GM18508 (cell line): ENCODE measurements around the gene INTS11.
"Not testable (repeated sequence)": the region's sequence is repeated elsewhere in the genome, so short reads cannot be mapped to it uniquely, and the experiment has no call there.

ENCODE experiments used
- ATAC-seq: cut with Tn5 transposase; IDR thresholded peaks from one replicate; pipeline ENCODE4 v1.9.1; 2021; ENCODE audit warnings: moderate number of reproducible peaks; ENCODE audit not compliant: insufficient read depth, unreplicated experiment

INTS11 gene

GRCh38 chr1:1324524-1325287 lies at the start of gene INTS11, which contains the start of gene CPTP:
TSS of gene INTS11 (minus strand) at chr1:1324660. CDS start at chr1:1324608, 52 bp downstream.
TSS of gene CPTP (plus strand) at chr1:1324802. CDS start at chr1:1326911, 2,109 bp downstream.
- no peak for ATAC-seq

DNA sequence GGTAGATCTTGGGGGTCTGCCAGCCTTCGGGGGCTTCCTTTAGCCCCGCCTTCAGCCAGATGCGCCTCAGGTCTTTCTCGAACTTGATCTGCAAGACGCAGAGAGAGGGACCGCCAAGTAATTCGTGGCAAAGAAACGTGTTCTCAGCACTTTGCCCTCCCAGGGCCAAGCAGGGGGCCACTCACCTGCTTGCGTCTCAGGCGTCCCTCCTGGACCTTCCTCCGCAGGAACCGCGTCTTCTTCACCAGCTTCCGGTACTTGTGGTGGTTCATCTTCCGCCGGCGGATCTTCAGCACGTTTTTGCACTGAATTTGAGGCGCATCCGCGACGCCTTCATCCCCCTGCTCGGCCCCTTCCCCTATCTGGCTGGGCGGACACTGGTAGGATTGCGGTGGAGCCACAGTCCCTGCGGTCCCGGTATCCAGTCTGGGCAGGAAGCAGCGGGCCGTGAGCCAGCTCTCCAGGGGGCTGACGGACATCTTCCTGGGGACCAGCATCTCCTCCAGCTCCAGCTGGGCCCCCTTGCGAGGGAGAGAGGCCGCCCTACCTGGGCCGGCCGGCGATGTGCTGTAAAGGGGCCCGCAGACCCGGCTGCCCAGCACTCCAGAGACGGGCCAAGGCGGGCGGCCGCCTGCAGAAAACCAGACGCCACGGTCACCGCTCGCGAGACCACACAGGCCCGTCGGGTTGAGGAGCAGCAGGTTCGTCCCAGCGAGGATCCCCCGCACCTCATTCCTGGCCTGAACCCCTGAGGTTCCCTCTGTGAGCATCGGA lies 49.5 kb upstream of the INTS11 start:
- no peak for ATAC-seq

DNA sequence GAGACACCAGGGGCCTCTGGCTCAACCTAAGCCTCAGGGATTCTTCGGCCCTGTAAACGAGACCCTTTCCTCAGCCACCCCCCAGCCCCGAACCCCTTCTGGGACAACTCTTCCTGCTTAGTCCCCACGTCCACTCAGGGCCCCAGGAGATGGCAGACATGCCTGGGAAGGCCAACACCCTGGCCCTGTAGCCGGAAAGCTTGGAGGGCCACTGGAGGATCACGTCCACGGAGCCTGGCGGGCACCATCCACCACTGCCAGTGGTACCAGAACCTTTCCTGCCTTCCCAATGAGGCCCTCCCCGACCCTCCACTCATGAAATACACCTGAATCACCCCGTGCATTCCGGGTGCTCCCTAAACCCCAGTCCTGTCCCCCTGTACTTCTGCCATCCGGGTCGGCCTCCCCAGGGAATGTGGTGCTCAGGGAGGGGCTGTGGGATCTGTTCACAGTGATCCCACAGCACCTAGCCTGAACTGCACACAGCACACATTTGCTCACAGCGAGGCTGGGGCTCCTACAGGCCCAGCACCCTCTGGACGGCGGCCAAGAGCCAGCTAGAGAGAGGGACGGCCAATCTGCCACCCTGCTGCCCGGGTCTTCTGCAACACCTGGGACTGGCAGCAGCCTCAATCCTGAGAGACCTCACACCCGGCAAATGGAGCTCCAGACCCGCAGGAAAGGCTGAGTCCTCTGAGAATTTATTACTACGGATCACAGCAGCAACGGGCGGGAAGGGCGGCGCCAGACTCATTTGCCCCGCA lies 48.8 kb upstream of the INTS11 start:
- no peak for ATAC-seq

GRCh38 chr1:1371746-1372711 lies 47.6 kb upstream of the INTS11 start:
- ATAC-seq = no peak

- ATAC-seq = no peak
These were observed 46.9 kb upstream of the INTS11 start for GRCh38 chr1:1371364-1371745.

- no peak for ATAC-seq
These were observed 46.4 kb upstream of the INTS11 start for GRCh38 chr1:1370771-1371300.

DNA sequence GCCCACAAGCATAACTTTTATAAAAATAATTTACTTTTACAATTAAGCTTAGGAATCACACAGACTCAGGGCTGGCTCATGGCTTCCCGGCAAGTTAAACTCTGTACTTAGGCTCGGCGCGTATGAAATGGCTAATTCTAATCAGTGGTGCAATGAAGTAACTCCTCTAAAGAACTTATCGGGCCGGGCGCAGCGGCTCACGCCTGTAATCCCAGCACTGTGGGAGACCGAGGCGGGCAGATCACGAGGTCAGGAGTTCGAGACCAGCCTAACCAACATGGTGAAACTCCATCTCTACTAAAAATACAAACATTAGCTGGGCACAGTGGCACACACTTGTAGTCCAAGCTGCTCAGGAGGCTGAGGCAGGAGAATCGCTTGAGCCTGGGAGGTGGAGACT lies 45.6 kb upstream of the INTS11 start:
- not testable (repeated sequence) for ATAC-seq

GRCh38 chr1:1367315-1367714 lies 42.9 kb upstream of the INTS11 start:
- no peak for ATAC-seq

DNA sequence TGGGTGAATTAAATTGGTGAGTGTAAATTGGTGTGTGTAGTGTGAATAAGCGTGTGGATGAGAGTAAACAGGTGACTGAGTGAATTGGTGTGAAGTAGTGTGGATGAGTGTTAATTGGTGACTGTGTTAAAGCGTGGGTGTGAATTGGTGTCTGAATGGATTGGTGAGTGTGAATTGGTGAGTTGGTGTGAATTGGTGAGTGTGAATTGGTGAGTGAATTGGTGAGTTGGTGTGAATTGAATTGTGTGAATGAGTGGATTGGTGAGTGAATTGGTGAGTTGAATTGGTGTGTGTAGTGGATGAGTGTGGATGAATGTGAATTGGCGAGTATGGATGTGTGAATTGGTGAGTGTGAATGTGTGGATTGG lies 42.2 kb upstream of the INTS11 start:
- no peak for ATAC-seq

DNA sequence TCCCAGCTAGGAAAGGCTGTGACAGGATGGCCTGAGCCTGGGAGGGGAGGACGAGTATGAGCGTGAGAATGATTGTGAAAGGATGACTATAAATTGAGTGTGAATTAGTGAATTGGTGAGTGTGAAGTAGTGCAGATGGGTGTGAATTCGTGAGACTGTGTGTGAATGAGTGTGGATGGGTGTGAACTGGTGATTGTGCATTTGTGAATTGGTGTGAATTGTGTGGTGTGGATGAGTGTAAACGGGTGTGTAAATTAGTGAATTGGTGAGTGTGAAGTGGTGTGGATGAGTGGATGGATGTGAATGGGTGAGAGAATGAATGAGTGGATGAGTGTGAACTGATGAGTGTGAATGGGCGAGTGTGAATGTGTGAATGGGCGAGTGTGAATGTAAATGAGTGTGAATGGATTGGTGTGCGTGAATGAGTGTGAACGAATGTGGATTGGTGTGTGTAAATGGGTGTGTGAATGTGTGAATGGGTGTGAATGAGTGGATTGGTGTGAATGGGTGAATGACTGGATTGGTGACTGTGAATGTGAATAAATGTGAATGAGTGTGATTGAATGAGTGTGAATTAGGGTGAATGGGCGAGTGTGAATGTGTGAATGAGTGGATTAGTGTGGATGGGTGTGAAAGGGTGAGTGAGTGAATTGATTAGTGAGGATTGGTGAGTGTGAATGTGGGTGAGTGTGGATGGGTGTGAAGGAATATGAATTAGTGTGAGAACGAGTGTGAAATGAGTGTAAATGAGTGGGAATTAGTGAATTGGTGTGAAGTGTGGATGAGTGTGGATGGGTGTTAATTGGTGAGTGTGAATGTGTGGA lies 41.6 kb upstream of the INTS11 start:
- ATAC-seq = no peak

GRCh38 chr1:1364266-1364665 lies 39.8 kb upstream of the INTS11 start:
- no peak for ATAC-seq

GRCh38 chr1:1361982-1362423 lies 37.5 kb upstream of the INTS11 start:
- no peak for ATAC-seq

GRCh38 chr1:1361233-1361981 lies 36.9 kb upstream of the INTS11 start:
- ATAC-seq = no peak

- ATAC-seq = no peak
These were observed 36.2 kb upstream of the INTS11 start for GRCh38 chr1:1360506-1361169.

GRCh38 chr1:1359664-1360468 lies 35.4 kb upstream of the INTS11 start:
- no peak for ATAC-seq

DNA sequence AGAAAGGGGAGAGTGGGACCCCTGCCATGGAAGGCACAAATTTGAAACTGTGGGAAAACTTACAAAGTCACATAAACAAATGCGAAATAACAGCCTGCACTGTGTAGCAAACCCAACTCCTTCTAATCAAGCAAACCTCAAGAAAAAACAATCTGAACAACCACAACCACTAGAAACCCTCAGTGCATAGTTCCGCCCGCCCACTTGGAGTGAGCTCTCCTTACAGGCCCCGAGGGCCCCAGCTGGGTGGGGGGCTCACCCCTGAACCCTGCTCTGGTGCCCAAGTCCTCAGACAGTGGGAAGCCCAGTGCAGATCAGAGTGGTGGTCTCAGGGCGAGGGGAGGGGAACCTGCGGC lies 34.8 kb upstream of the INTS11 start:
- no peak for ATAC-seq
